SH-SY5Y (cell line): Measurements from ENCODE around the gene VPS35.

Experiments used
- GATA2 ChIP-seq: IDR thresholded peaks from 2 replicates; pipeline ENCODE4 v1.6.1; 2011; ENCODE audit warnings: mild to moderate bottlenecking, low read depth, low read length
- GATA3 ChIP-seq: IDR thresholded peaks from 2 replicates; pipeline ENCODE4 v1.6.1; 2011; ENCODE audit warnings: low read depth, mild to moderate bottlenecking, low read length, moderate library complexity

DNA sequence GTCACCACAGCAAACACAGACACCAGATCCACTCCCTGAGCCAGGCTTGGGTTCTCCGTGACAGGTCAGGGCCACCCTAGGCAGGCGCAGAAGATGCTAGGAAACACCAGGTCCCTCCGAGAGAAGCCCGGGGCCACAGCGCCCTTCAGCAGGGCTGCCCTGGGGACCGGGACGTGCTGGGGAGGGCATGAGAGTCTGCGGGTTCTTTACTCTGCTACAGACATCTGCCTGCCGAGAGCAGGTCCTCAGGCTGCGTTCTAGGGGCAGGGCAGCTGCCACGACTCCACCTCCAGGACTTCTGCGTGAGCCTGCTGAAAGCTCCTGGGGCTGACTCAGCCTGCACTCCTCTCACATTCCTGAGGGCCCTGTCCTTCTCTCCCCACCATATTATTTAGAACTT lies 47.7 kb upstream of the VPS35 start:
- TF ChIP-seq GATA2 (no peak), GATA3 (no peak)
